ENCODE data around the gene SLC16A3. TPM values are rescaled to one million over a fixed set of nuclear protein-coding genes. Genes with fewer than 3 reads are reported as not detected.
A peak's percentile ranks its signal among the peaks of the same experiment; 100 is the strongest.

SLC16A3 gene
- total RNA-seq, 4 donors from 2014 or later: 10.5 to 36.0 (median 21.4) TPM

- H3K27me3 ChIP-seq: no peaks in the 10 kb centered on the region
- TF ChIP-seq POLR2A (IDR thresholded peaks at IDR 0.05): no peak
- TF ChIP-seq, protein P1, sequence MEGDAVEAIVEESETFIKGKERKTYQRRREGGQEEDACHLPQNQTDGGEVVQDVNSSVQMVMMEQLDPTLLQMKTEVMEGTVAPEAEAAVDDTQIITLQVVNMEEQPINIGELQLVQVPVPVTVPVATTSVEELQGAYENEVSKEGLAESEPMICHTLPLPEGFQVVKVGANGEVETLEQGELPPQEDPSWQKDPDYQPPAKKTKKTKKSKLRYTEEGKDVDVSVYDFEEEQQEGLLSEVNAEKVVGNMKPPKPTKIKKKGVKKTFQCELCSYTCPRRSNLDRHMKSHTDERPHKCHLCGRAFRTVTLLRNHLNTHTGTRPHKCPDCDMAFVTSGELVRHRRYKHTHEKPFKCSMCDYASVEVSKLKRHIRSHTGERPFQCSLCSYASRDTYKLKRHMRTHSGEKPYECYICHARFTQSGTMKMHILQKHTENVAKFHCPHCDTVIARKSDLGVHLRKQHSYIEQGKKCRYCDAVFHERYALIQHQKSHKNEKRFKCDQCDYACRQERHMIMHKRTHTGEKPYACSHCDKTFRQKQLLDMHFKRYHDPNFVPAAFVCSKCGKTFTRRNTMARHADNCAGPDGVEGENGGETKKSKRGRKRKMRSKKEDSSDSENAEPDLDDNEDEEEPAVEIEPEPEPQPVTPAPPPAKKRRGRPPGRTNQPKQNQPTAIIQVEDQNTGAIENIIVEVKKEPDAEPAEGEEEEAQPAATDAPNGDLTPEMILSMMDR (IDR thresholded peaks at IDR 0.05): no peak
- no peak overlapping the region for H3K27ac ChIP-seq
- peaks cover 0 to 21% (median 0%) of the 10 kb centered on the region in 3 donors for H3K36me3 ChIP-seq
- H3K4me3 ChIP-seq: no peak overlapping the region
- no peaks in the 10 kb centered on the region for H3K9me3 ChIP-seq
- peaks cover 0 to 38% (median 16%) of the 10 kb centered on the region in 4 donors for H3K4me1 ChIP-seq
- no peak for DNase-seq (ENCODE audit: low spot score in 2 of 2)
- WGBS, 2 donors: 80 to 82% methylated on average over 9 of the region's 9 CpGs
These were observed 49.5 kb downstream of the SLC16A3 start for GRCh38 chr17:82278308-82278707.

DNA sequence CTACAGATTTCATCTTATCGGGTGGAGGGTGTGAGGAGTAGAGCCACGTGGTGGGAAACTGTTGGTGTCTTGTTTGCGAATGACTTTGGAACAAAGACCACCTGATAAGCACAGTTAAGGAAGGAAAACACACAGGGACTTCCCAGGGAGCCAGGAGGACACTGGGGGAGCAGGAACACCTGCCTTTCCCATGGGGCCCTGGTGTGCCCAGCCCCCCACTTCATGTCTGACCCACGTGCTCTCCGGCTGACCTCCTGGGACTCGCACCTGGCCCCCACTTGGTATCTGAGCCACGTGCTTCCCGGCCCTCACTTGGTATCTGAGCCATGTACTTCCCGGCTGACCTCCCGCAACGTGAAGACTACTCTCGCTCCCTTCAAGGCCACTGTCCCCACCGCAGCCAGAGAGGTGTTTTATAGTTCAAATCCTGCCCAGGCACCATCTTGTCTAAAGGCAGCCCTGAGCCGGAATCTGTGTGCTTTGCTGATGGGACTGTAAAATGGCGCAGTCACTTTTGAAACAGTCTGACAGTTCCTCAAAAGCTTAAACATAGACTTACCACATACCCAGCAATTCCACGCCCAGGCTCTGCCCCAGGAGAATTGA, 50.0 kb downstream of the SLC16A3 start:
- no peak for TF ChIP-seq POLR2A (IDR thresholded peaks at IDR 0.05)
- TF ChIP-seq EP300 (IDR thresholded peaks at IDR 0.05): no peak
- TF ChIP-seq, protein P1 (IDR thresholded peaks at IDR 0.05): no peak
- Histone ChIP-seq H3K27me3 (no peaks in the 10 kb centered on the region), H3K27ac (no peak overlapping the region), H3K36me3 (peaks cover 0 to 21% (median 0%) of the 10 kb centered on the region in 3 donors), H3K9me3 (no peaks in the 10 kb centered on the region), H3K4me3 (no peak overlapping the region), H3K4me1 (peaks cover 0 to 41% (median 18%) of the 10 kb centered on the region in 4 donors)
- DNase-seq (ENCODE audit: low spot score in 2 of 2): no peak
- WGBS, 2 donors: 81% methylated on average over 16 of the region's 16 CpGs

GRCh38 chr17:82280537-82280936, 51.7 kb downstream of the SLC16A3 start:
- peaks cover 0 to 20% (median 0%) of the 10 kb centered on the region in 3 donors for H3K36me3 ChIP-seq
- peaks cover 0 to 38% (median 10%) of the 10 kb centered on the region in 4 donors for H3K4me1 ChIP-seq
- 89% methylated on average over 8 of the region's 8 CpGs for WGBS, 2 donors
- H3K4me3 ChIP-seq: no peak overlapping the region
- TF ChIP-seq POLR2A (IDR thresholded peaks at IDR 0.05): no peak
- TF ChIP-seq, protein P1 (IDR thresholded peaks at IDR 0.05): no peak
- no peak for TF ChIP-seq EP300 (IDR thresholded peaks at IDR 0.05)
- DNase-seq (ENCODE audit: low spot score in 2 of 2): no peak
- H3K9me3 ChIP-seq: no peaks in the 10 kb centered on the region
- H3K27me3 ChIP-seq: no peaks in the 10 kb centered on the region
- no peak overlapping the region for H3K27ac ChIP-seq

DNA sequence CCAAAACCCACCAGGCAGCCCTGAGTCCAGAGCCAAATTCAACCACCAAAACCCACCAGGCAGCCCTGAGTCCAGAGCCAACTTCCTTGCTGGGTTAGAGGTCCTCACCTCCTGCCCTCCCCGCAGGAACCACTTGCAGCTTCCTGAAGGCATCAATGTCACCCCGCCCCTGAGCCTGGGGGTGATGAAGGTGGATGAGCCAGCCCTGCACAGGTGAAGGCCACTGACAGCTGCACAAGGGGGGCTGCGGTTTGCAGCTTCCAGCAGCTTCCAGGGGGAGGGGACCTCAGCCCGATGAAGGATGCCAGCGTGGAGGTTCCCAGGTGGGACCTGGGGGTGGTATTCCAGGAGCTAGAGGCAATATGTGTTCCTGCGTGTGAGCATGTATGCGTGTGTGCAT, 52.2 kb downstream of the SLC16A3 start:
- TF ChIP-seq POLR2A (IDR thresholded peaks at IDR 0.05): no peak
- no peak for TF ChIP-seq EP300 (IDR thresholded peaks at IDR 0.05)
- TF ChIP-seq, protein P1 (IDR thresholded peaks at IDR 0.05): no peak
- H3K4me1 ChIP-seq: peaks cover 0 to 44% (median 10%) of the 10 kb centered on the region in 4 donors
- H3K27me3 ChIP-seq: no peaks in the 10 kb centered on the region
- H3K4me3 ChIP-seq: no peak overlapping the region
- H3K9me3 ChIP-seq: no peaks in the 10 kb centered on the region
- 77 to 80% methylated on average over 4 to 7 of the region's 7 CpGs for WGBS, 2 donors
- no peak overlapping the region for H3K27ac ChIP-seq
- peaks cover 0 to 14% (median 0%) of the 10 kb centered on the region in 3 donors for H3K36me3 ChIP-seq
- no peak for DNase-seq (ENCODE audit: low spot score in 2 of 2)

- no peaks in the 10 kb centered on the region for H3K27me3 ChIP-seq
- 75 to 78% methylated on average over 21 to 22 of the region's 22 CpGs for WGBS, 2 donors
- H3K9me3 ChIP-seq: no peaks in the 10 kb centered on the region
- peaks cover 0 to 12% (median 0%) of the 10 kb centered on the region in 3 donors for H3K36me3 ChIP-seq
- TF ChIP-seq POLR2A (IDR thresholded peaks at IDR 0.05) (no peak), EP300 (IDR thresholded peaks at IDR 0.05) (no peak)
- TF ChIP-seq, protein P1 (IDR thresholded peaks at IDR 0.05): no peak
- H3K4me1 ChIP-seq: peaks cover 0 to 47% (median 10%) of the 10 kb centered on the region in 4 donors
- no peak for DNase-seq (ENCODE audit: low spot score in 2 of 2)
- no peak overlapping the region for H3K4me3 ChIP-seq
- H3K27ac ChIP-seq: peak overlapping the region in 1 of 4 donors; percentile 87
These were observed 52.8 kb downstream of the SLC16A3 start for GRCh38 chr17:82281502-82282238.
